H1 (cell line): ENCODE data around the gene SLC37A1. TPM values are rescaled to one million over a fixed set of nuclear protein-coding genes. Genes with fewer than 3 reads are reported as not detected.

Experiments used
- CTCF ChIA-PET: fragments of 300-600 bp; sonication (Branson Sonifier 250); formaldehyde crosslinking; loops from one replicate; lab custom pipeline; 2021; ENCODE audit not compliant: partially characterized antibody; lab: Charles Lee
- POLR2A ChIA-PET: fragments of 300-600 bp; sonication (Branson Sonifier 250); formaldehyde crosslinking; loops from one replicate; lab custom pipeline; 2021; ENCODE audit warnings: inconsistent platforms; ENCODE audit not compliant: partially characterized antibody; lab: Charles Lee
- DNase-seq, 2 experiments: peaks; one replicate each; pipeline versions ENCODE4 v3.0.0 to v3.0.0-alpha.2; 2010 to 2022; ENCODE audit warnings: low spot score in 2 of 2, low read depth in 1 of 2, mixed read lengths in 1 of 2
- FAIRE-seq: peaks from 2 replicates; lab custom pipeline; 2011; peaks lifted over from hg19 to GRCh38; lab: Jason Lieb, UNC
- H2AFZ ChIP-seq: 2 replicates; pipeline ENCODE4 v1.8.1; 2012; ENCODE audit warnings: low read length, inconsistent platforms
- H2AK5ac ChIP-seq: 2 replicates; pipeline ENCODE4 v1.6.1; 2013; ENCODE audit warnings: low read depth, low read length
- H2BK120ac ChIP-seq: replicated peaks from 2 replicates; pipeline ENCODE3; 2013; ENCODE audit warnings: low read depth, low read length, inconsistent platforms
- H2BK12ac ChIP-seq: 2 replicates; pipeline ENCODE4 v1.6.1; 2013; ENCODE audit warnings: low read depth, low read length
- H2BK15ac ChIP-seq: 2 replicates; pipeline ENCODE4 v1.6.1; 2013; ENCODE audit warnings: low read length
- H2BK20ac ChIP-seq: 2 replicates; pipeline ENCODE4 v1.6.1; 2013; ENCODE audit warnings: low read length
- H2BK5ac ChIP-seq: 2 replicates; pipeline ENCODE4 v1.6.1; 2013; ENCODE audit warnings: low read depth, low read length
- H3K14ac ChIP-seq: 2 replicates; pipeline ENCODE4 v1.6.1; 2013; ENCODE audit warnings: inconsistent platforms; ENCODE audit not compliant: insufficient read length
- H3K18ac ChIP-seq: 2 replicates; pipeline ENCODE4 v1.6.1; 2013; ENCODE audit warnings: low read length; ENCODE audit errors: extremely low read depth
- H3K23ac ChIP-seq: 2 replicates; pipeline ENCODE4 v1.6.1; 2013; ENCODE audit warnings: inconsistent platforms; ENCODE audit not compliant: insufficient read length
- H3K23me2 ChIP-seq: 2 replicates; pipeline ENCODE4 v1.6.1; 2013; ENCODE audit warnings: low read depth, low read length
- H3K27ac ChIP-seq: 2 replicates; pipeline ENCODE4 v1.6.1; 2011; ENCODE audit warnings: low read depth, low read length, inconsistent platforms
- H3K27me3 ChIP-seq, 4 experiments: replicated peaks in 1 of 4; 1 replicate in 1 of 4; 2 replicates in 3 of 4; pipeline versions ENCODE4 v1.6.1 to v1.8.1; 2011 to 2013; ENCODE audit warnings: low read length in 3 of 4, mild to moderate bottlenecking in 3 of 4, inconsistent platforms in 2 of 4, mixed read lengths in 2 of 4, moderate library complexity in 1 of 4; ENCODE audit not compliant: control insufficient read depth in 3 of 4, insufficient read depth in 3 of 4; ENCODE audit errors: extremely low read depth in 1 of 4
- H3K36me3 ChIP-seq, 4 experiments: 2 replicates each; pipeline versions ENCODE4 v1.6.1 to v1.8.1; 2011 to 2013; ENCODE audit warnings: mild to moderate bottlenecking in 4 of 4, low read length in 3 of 4, moderate library complexity in 2 of 4, control low read depth in 1 of 4, inconsistent platforms in 1 of 4; ENCODE audit not compliant: insufficient read depth in 4 of 4, control insufficient read depth in 2 of 4
- H3K4ac ChIP-seq: replicated peaks from 2 replicates; pipeline ENCODE3; 2013; ENCODE audit warnings: low read length, low read depth, mixed read lengths, inconsistent platforms; ENCODE audit not compliant: insufficient read length
- H3K4me1 ChIP-seq, 4 experiments: replicated peaks in 1 of 4; 1 replicate in 1 of 4; 2 replicates in 3 of 4; pipeline versions ENCODE4 v1.6.1 to v1.8.1; 2011 to 2013; ENCODE audit warnings: low read length in 3 of 4, inconsistent platforms in 2 of 4, mixed read lengths in 1 of 4; ENCODE audit not compliant: insufficient read depth in 4 of 4, control insufficient read depth in 3 of 4
- H3K4me2 ChIP-seq, 2 experiments: 2 replicates each; pipeline versions ENCODE4 v1.6.1 to v1.8.1; 2011 to 2013; ENCODE audit warnings: low read depth in 2 of 2, low read length in 2 of 2, control low read depth in 1 of 2, inconsistent platforms in 1 of 2, mild to moderate bottlenecking in 1 of 2; ENCODE audit not compliant: insufficient read depth in 1 of 2
- H3K4me3 ChIP-seq, 4 experiments: fragments of 200-600, 300-600 bp in 1 of 4; sonication (generic), shearing (Covaris generic), sonication (Bioruptor Twin) in 1 of 4; 2 replicates each; pipeline versions ENCODE4 v1.5.1 to v1.8.1; 2011 to 2016; ENCODE audit warnings: low read length in 4 of 4, low read depth in 3 of 4, control low read depth in 2 of 4, inconsistent platforms in 2 of 4, mild to moderate bottlenecking in 2 of 4, mixed read lengths in 1 of 4, moderate library complexity in 1 of 4; ENCODE audit not compliant: insufficient read depth in 2 of 4; ENCODE audit errors: extremely low read depth in 1 of 4
- H3K56ac ChIP-seq: replicated peaks from 2 replicates; pipeline ENCODE3; 2013; ENCODE audit warnings: low read depth, mild to moderate bottlenecking, mixed read lengths, low read length, inconsistent platforms; ENCODE audit not compliant: insufficient read length
- H3K79me1 ChIP-seq: 2 replicates; pipeline ENCODE4 v1.6.1; 2013; ENCODE audit warnings: low read depth, low read length, control low read depth
- H3K79me2 ChIP-seq, 2 experiments: 2 replicates each; pipeline versions ENCODE4 v1.6.1 to v1.8.1; 2012 to 2013; ENCODE audit warnings: low read length in 2 of 2, mild to moderate bottlenecking in 2 of 2, inconsistent platforms in 1 of 2; ENCODE audit not compliant: insufficient read depth in 2 of 2, control insufficient read depth in 1 of 2
- H3K9ac ChIP-seq, 4 experiments: replicated peaks in 1 of 4; 1 replicate in 1 of 4; 2 replicates in 3 of 4; pipeline versions ENCODE4 v1.6.1 to v1.8.1; 2011 to 2013; ENCODE audit warnings: low read depth in 3 of 4, low read length in 3 of 4, control low read depth in 2 of 4, mild to moderate bottlenecking in 2 of 4, moderate library complexity in 2 of 4, inconsistent platforms in 1 of 4; ENCODE audit errors: extremely low read depth in 1 of 4
- H3K9me3 ChIP-seq, 2 experiments: 2 replicates each; pipeline versions ENCODE4 v1.6.1 to v1.8.1; 2012 to 2013; ENCODE audit warnings: mild to moderate bottlenecking in 2 of 2, moderate library complexity in 2 of 2, control low read depth in 1 of 2, inconsistent platforms in 1 of 2, low read depth in 1 of 2, low read length in 1 of 2, mixed read lengths in 1 of 2; ENCODE audit not compliant: insufficient read depth in 2 of 2
- H4K20me1 ChIP-seq, 2 experiments: replicated peaks in 1 of 2; 2 replicates each; pipeline versions ENCODE3 to v1.8.1; 2011 to 2013; ENCODE audit warnings: inconsistent platforms in 2 of 2, low read length in 2 of 2, mild to moderate bottlenecking in 1 of 2; ENCODE audit not compliant: insufficient read depth in 2 of 2, control insufficient read depth in 1 of 2
- H4K5ac ChIP-seq: 2 replicates; pipeline ENCODE4 v1.6.1; 2013; ENCODE audit warnings: low read length, low read depth, mixed read lengths, inconsistent platforms; ENCODE audit not compliant: insufficient read length
- H4K8ac ChIP-seq: 2 replicates; pipeline ENCODE4 v1.8.0; 2013; ENCODE audit warnings: mild to moderate bottlenecking, moderate library complexity, low read length, inconsistent platforms; ENCODE audit not compliant: insufficient read depth; ENCODE audit errors: extremely low read depth
- H4K91ac ChIP-seq: replicated peaks from 2 replicates; pipeline ENCODE3; 2013; ENCODE audit warnings: low read length, mixed read lengths, inconsistent platforms; ENCODE audit not compliant: insufficient read length
- HDAC2 ChIP-seq, 2 experiments: fragments of 300-600 bp in 1 of 2; sonication (generic) in 1 of 2; IDR thresholded peaks; 2 replicates each; pipeline ENCODE4 v1.6.1; 2011 to 2012; ENCODE audit warnings: low read depth in 2 of 2, low read length in 2 of 2, mild to moderate bottlenecking in 2 of 2, moderate library complexity in 2 of 2, borderline replicate concordance in 1 of 2, inconsistent platforms in 1 of 2
- KDM5A ChIP-seq: fragments of 200-600 bp; IDR thresholded peaks from 2 replicates; pipeline ENCODE4 v1.7.1; 2012; ENCODE audit warnings: mild to moderate bottlenecking, low read length, inconsistent platforms, mixed read lengths
- WGBS, 2 experiments: shearing (Covaris generic) in 1 of 2; methylation state at CpG; one replicate each; pipeline versions ENCODE4 v1.1.6 to v1.1.7; 2013 to 2015; ENCODE audit warnings: low lambda C conversion rate in 2 of 2, mixed read lengths in 2 of 2, inconsistent platforms in 1 of 2, low coverage in 1 of 2, missing lambda C conversion rate in 1 of 2; ENCODE audit not compliant: insufficient replicate concordance in 2 of 2, insufficient coverage in 1 of 2, insufficient read length in 1 of 2; ENCODE audit errors: extremely low coverage in 1 of 2, missing lambda C conversion rate in 1 of 2; 5-methylcytosine and 5-hydroxymethylcytosine counted together
- polyA plus RNA-seq, 7 experiments: library from polyadenylated mRNA; depleted of rRNA in 3 of 7; stranded (reverse) in 5 of 7; unstranded in 2 of 7; fragments of >200 nt in 5 of 7; fragments of 200-250 nt in 2 of 7; gene quantifications; 1 replicate in 5 of 7; 2 replicates in 1 of 7; 4 replicates in 1 of 7; pipeline versions ENCODE4 v1.2.1 to v1.2.3, GENCODE V29; 2011 to 2013; ENCODE audit warnings: missing spikeins in 2 of 7, mixed read lengths in 2 of 7
- total RNA-seq: library from RNA; stranded (reverse); fragmentation: NEBNext Ultra II Directional; extraction: Animal tissue kit (Norgen Biotek cat#: 25700); gene quantifications from 2 replicates; pipeline ENCODE4 v1.2.1, GENCODE V29; 2021

Gene SLC37A1
- total and polyA plus RNA-seq, 2 of the 8 experiments (the other 6 are each of a cell fraction or from before 2014, with no cell fraction given): 15.6 to 30.9 TPM

DNA sequence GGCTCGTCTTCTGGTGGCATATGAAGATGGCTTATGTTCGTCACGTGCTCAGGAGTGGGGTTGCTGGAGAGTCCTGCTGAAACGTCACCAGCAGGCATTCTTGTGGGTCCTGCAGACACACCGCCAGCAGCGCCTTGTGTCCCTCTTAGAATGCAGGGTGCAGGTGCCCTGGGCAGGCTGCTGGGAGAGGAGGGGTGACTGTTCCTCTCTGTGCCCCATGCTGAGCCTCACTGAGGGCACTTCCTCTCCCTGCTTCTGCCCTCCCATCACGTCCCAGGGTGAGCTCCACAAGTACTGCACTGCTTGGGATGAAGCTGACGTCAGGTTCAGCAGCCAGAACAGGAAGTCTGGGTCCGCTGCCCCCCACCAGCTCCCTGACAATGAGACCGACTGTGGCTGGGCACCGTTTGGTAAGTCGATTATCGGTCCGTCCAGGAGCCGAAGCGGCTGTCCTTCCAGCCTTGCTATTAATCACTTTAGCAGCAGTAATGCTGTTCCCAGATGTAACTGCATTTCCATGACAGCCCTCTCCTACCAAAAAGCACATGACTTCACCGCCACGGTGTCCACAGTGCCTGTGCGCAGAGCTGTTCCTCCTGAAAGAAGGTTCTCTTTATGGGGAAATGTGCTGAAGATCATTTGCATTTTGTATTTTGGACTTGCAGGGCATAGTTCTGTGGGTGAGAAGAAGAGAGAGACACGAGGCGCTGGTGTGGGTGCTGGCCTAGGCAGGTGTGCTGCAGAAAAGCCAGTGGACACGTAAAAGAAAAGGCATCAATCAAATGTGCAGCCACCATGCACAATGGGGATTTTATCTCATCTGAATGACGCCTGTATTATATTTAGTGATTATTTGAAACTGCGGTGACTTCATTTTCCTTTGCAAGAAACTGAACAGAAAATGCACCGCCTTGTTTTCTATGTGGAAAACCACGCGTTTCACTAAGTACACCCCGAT lies 21.0 kb downstream of the SLC37A1 start:
- POLR2A ChIA-PET: no interaction called here
- H3K23ac ChIP-seq: no peak overlapping the region
- DNase-seq: no peak

More for the DNA sequence above, 21.0 kb downstream of the SLC37A1 start:
- H4K91ac ChIP-seq: no peak overlapping the region
- peaks cover 2 to 5% of the 10 kb centered on the region in 2 experiments for H4K20me1 ChIP-seq
- 91% methylated on average over 27 of the region's 28 CpGs; no CpG with 5 or more reads in 1 of the 2 experiments for WGBS, 2 experiments
- H4K8ac ChIP-seq: peak overlapping the region; percentile 31; the same call in 1 of the 2 replicates
- no peak overlapping the region for H2BK20ac ChIP-seq
- H3K9ac ChIP-seq: no peak overlapping the region
- FAIRE-seq: no peak
- no peaks in the 10 kb centered on the region for H3K27me3 ChIP-seq
- no peak overlapping the region for H3K18ac ChIP-seq
- H2AFZ ChIP-seq: no peak overlapping the region
- H4K5ac ChIP-seq: no peak overlapping the region
- H2BK5ac ChIP-seq: 0 out of 2 replicates have a peak overlapping the region, but pooled peaks have one; percentile 23
- no peak overlapping the region; the same call in 1 of the 2 replicates for H2AK5ac ChIP-seq
- H3K79me2 ChIP-seq: no peaks in the 10 kb centered on the region; a peak in 1 of 4 replicates
- no peak overlapping the region for H3K4me3 ChIP-seq
- no peak overlapping the region for H3K14ac ChIP-seq
- H3K4me2 ChIP-seq: no peak overlapping the region
- H3K79me1 ChIP-seq: no peaks in the 10 kb centered on the region; the same call in 1 of the 2 replicates
- H2BK120ac ChIP-seq: no peak overlapping the region
- CTCF ChIA-PET: interaction anchor here (0.7 to 4.3 kb wide), 4 partner anchors 10 to 239 kb away, joined by 3 to 19 read pairs (median 6); no protein-coding TSS in a partner anchor
- H3K9me3 ChIP-seq: no peaks in the 10 kb centered on the region
- H2BK12ac ChIP-seq: no peak overlapping the region
- TF ChIP-seq KDM5A (no peak), HDAC2 (IDR thresholded peaks at IDR 0.05; ENCODE audit: borderline replicate concordance in 1 of 2, low read depth in 2 of 2, low read length in 2 of 2) (no peak)
- TF ChIP-seq, all 59 proteins: peak for 0
- Histone ChIP-seq H3K27ac (no peak overlapping the region), H2BK15ac (no peak overlapping the region), H3K36me3 (peaks cover 0 to 6% (median under 1%) of the 10 kb centered on the region in 4 experiments; a peak in 4 of 8 replicates), H3K56ac (no peak overlapping the region), H3K4me1 (peaks cover 0 to 7% (median 1%) of the 10 kb centered on the region in 4 experiments; a peak in 1 of 7 replicates), H3K23me2 (no peaks in the 10 kb centered on the region), H3K4ac (no peak overlapping the region)
